Endometrial microvascular endothelial cells (primary cell): ENCODE data around the gene UTP18. TPM values are rescaled to one million over a fixed set of nuclear protein-coding genes. Genes with fewer than 3 reads are reported as not detected.
"Not testable (repeated sequence)": the region's sequence is repeated elsewhere in the genome, so short reads cannot be mapped to it uniquely, and the experiment has no call there.

Experiments
- in situ Hi-C: cut with HindIII; loops from 2 replicates; pipeline ENCODE4 v1.10.0; 2017; ENCODE audit warnings: low sequenced_read_pairs, low pct_unique_long_range_greater_than_20kb; ENCODE audit errors: inconsistent ontology term
- total RNA-seq: library from RNA; depleted of rRNA; stranded (reverse); fragments of >200 nt; gene quantifications from one replicate; pipeline ENCODE4 v1.2.3, GENCODE V29; 2015; ENCODE audit errors: inconsistent ontology term

UTP18 gene
- total RNA-seq, 1 donor from 2014 or later = 57.1 TPM

- in situ Hi-C loops = not testable (repeated sequence)
These were observed 51.7 kb downstream of the UTP18 start for GRCh38 chr17:51312003-51312402.

- in situ Hi-C loops = no loop called here
These were observed 58.8 kb downstream of the UTP18 start for GRCh38 chr17:51319186-51319585.

DNA sequence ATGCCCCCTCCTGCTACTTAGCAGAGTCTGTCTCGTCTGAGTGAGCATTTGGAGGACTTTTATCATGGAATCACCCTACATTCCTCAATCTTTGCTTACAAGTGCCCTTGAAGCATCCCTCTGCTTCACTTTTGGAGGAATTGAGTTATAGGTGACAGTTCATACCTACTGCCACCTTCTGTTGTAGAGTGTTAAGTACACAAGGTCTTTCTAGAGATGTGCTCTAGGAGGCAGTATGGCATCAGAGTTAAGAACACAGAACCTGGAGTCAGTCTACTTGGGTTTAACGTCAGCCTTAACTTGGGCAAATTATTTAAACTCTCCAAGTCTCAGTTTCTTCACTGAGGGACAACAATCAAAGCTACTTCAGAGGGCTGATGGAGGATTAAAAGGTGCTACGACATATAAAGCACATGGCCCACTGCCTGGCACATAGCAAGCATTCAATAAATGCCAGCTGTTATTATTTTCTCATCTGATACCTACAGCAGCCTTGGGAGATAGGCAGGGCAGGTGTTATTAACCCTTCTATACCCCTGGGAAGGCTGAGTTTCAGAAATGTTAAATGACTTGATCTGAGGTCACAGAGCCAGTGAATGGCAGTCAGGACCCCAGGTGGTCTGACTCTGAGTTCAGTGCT, 62.2 kb downstream of the UTP18 start:
- in situ Hi-C loops = no loop called here

GRCh38 chr17:51325471-51325870, 65.1 kb downstream of the UTP18 start:
- in situ Hi-C loops = no loop called here

DNA sequence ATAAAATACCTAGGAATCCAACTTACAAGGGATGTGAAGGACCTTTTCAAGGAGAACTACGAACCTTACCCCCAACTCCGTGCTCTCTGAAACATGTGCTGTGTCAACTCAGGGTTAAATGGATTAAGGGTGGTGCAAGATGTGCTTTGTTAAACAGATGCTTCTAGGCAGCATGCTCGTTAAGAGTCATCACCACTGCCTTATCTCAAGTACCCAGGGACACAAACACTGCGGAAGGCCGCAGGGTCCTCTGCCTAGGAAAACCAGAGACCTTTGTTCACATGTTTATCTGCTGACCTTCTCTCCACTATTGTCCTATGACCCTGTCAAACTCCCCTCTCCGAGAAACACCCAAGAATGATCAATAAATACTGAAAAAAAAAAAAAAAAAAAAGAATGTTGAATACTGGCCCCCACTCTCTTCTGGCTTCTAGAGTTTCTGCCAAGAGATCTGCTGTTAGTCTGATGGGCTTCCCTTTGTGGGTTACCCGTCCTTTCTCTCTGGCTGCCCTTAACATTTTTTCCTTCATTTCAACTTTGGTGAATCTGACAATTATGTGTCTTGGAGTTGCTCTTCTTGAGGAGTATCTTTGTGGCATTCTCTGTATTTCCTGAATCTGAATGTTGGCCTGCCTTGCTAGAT, 70.6 kb downstream of the UTP18 start:
- in situ Hi-C loops = not testable (repeated sequence)

DNA sequence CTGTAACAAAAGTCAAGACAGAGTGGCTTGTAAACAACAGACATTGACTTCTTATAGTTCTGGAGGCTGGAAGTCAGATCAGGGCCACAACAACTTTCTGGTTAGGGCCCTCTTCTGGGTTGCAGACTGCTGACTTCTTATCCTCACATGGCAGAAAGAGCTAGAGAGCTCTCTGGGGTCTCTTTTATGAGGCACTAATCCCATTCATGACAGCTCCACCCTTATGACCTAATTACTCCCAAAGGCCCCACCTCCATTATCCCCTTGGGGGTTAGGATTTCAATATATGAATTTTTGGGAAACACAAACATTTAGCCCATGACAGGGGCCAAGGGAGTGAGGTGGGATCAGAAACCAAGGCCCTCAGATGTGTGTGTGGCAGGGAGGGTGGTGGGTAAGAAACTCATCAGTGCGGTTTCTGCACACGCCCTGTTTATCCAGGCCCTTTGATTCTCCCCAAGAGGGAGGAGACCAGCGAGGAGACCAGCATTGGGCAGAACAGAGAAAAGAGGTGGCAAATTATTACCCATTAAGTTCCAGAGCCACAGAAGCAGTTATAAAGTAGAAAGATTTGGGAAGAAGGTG, 74.8 kb downstream of the UTP18 start:
- in situ Hi-C loops = no loop called here

DNA sequence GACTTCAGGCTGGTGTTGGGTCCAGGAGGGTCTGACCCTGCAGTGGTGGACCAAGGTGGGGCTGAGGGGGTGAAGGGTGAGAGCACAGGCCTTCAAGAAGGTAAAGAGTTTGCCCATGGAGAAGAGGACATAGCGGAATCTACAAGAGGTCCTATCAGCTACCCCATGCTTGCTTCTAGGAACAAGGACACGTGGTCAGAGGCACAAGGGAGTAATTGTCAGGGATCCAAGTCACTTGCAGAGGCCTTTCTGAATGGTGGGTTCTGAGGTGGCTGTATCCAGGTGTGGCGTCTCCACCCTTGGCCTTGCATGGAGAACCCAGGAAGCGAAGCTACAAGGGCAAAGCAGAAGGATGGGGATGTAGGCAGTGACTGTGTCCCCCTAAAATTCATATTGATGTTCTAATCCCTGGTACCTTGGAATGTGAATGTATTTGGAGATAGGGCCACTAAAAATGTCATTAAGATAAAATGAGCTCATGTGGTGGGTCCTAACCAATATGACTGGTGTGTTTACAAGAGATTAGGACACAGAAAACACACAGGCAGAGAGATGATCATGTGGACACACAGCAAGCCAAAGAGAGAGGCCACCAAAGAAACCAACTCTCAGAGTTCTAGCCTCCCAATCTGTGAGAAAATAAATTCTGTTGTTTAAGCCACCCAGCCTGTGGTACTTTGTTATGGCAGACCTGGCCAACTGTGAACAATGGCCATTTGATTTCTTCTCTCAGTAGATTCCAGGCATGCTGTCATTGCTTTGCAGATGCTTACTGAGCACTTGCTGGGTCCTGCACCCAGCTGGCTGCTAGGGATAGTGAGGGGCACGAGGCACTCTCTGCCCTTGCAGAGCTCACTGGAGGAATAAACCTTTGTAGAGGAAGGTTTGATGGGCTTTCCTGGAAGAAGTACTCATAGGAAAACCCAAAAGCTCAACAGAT, 75.8 kb downstream of the UTP18 start:
- in situ Hi-C loops = no loop called here

GRCh38 chr17:51341457-51341856, 81.1 kb downstream of the UTP18 start:
- in situ Hi-C loops = no loop called here

- in situ Hi-C loops = no loop called here
These were observed 81.9 kb downstream of the UTP18 start for GRCh38 chr17:51342257-51342656.

DNA sequence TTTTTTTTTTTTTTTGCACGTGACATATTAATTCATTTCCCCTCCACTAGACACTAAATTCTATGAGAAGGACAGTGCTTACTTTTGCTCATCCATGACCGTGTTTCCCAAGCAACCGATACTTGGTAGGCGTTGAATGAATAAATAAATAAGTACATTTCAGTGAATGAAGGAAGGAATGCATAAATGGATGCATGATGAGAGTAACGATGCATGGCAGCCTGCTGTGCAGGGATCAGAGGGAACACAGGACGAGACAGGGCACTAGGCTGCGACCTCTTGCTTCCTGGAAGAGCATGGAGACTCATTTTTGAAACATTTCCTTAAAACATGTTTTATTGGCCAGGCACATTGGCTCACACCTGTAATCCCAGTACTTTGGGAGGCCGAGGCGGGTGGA, 84.2 kb downstream of the UTP18 start:
- in situ Hi-C loops = no loop called here

- in situ Hi-C loops = no loop called here
These were observed 86.1 kb downstream of the UTP18 start for GRCh38 chr17:51346218-51346982.

Other genes with a start within 250 kb of the UTP18 start
- 41.1 TPM for gene SPAG9, start 139.7 kb upstream of the UTP18 start, total RNA-seq
- 374 TPM for gene NME1, start 107.0 kb upstream of the UTP18 start, total RNA-seq
- gene NME2, start 94.1 kb upstream of the UTP18 start, total RNA-seq = 600 TPM
- 3.5 TPM for gene MBTD1, start 497 bp upstream of the UTP18 start, total RNA-seq